Body of pancreas (tissue), 4 donors: ENCODE results near the gene TAC4.

ENCODE experiments used
- CTCF ChIP-seq, 7 experiments: fragments of 450-650 bp in 4 of 7; fragments of 200-600 bp in 3 of 7; sonication (generic) in 3 of 7; IDR thresholded peaks; one replicate each; pipeline ENCODE4 v1.5.1; 2016 to 2019; ENCODE audit warnings: antibody characterized with exemption in 7 of 7
- POLR2A ChIP-seq, 3 donors: fragments of 450-650 bp; IDR thresholded peaks; one replicate each; pipeline ENCODE4 v1.6.1; 2016; ENCODE audit warnings: antibody characterized with exemption in 3 of 3, mild to moderate bottlenecking in 2 of 3

GRCh38 chr17:49853470-49854015 is 5.7 kb upstream of the TAC4 start:
- TF ChIP-seq CTCF (IDR thresholded peaks at IDR 0.05) (no peak), POLR2A (IDR thresholded peaks at IDR 0.05) (no peak)
